Superior temporal gyrus (tissue), 1 donor: ENCODE measurements around the gene SAMHD1.
"Not testable (repeated sequence)": the region's sequence is repeated elsewhere in the genome, so short reads cannot be mapped to it uniquely, and the experiment has no call there.

ENCODE experiments used
- DNase-seq: peaks from one replicate; pipeline ENCODE4 v3.0.0-alpha.2; 2016; ENCODE audit errors: extremely low spot score

SAMHD1 gene

DNA sequence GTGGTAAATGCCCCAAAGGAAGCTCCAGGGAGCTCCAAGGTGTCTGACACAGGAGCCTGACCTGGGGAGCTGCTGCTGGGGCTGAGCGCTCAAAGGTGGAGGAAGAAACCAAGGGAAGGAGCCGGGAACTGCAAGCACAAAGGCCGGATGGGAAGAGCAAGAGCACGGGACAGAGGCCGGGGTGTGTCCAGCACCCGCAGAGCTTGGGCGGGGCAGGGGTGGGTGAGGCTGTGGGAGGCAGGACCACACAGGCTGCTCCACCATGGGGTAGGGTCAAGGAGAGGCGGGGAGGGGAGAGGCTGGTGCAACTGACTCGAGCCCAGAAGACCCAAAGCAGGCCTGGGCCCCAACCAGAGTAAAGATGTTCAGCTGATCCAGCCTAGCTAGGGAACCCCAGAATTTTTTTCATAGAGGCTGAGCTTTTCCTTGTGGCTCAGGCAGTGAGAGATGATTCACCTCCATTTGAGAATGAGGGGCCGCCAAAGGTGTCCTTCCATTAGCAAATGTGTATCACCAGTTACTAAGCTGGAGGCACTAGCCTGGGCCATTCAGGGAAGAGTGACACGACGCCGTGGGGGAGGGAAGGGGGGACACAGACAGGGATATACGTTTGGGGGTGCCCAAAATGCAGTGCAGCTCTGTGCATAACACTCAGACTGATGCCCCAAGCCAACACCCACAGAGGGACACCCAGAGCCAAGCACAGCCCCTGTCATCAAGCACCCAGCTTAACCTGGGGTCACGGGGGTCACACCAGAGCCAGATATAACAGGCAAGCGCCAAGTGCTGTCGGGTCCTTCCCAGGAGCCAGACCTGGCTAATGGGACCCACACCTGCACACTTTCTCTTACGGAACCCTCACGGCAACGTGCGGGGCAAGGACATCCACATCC is 96.9 kb downstream of the SAMHD1 start:
- DNase-seq, result no peak

DNA sequence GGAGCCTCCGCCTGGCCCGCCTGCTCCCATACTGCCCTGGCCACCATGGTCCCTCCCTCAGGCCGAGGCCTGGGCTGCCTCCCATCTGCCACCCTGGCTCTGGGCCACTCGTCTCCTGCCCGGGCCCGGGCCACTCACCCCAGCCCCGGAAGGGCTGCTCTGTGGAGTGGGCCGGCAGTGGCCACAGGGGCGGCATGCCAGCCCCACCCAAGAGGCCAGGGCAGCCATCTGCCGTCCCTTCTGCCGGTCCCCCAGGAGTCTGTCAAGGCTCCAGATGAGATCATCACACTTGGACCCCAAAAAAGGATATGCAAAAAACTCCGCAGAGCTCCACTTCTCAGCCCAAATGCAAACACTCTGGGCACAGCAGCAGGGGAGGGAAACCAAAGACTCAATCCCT is 99.3 kb downstream of the SAMHD1 start:
- no peak for DNase-seq

DNA sequence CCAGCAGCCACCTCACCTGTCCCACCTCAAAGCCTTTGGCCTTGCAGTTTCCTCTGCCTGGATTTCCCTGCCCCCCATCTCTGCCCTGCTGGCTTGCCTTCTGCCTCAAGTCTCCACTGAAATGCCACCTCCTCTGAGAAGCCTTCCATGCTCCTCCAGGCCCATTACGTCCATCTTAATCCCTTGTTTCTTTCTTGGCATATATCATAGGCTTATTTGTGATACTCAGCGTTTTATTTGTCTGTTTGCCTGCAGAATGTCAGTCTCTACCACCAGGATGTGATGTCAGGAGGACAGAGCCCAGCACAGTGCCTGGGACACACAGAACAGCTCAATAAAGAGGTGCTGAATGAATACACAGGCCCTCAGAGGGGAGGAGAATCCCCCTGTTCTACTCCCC is 100.0 kb downstream of the SAMHD1 start:
- no peak for DNase-seq

DNA sequence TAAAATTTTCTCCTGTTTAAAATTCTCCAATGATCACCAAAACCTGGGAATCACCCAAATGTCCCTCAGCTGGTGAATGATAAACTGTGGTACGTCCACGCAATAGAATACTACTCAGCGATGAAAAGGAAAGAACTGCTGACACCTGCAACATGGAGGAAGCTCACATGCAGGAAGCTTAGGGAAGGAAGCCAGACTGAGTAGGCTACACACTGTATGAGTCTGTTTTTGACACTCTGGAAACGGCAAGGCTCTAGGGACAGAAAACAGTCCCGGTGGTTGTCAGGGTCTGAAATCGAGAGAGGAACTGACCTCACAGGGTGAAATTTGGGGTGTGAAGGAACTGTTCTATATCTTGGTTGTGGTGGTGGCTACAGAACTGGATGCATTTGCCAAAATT is 100.7 kb downstream of the SAMHD1 start:
- DNase-seq, result no peak

DNA sequence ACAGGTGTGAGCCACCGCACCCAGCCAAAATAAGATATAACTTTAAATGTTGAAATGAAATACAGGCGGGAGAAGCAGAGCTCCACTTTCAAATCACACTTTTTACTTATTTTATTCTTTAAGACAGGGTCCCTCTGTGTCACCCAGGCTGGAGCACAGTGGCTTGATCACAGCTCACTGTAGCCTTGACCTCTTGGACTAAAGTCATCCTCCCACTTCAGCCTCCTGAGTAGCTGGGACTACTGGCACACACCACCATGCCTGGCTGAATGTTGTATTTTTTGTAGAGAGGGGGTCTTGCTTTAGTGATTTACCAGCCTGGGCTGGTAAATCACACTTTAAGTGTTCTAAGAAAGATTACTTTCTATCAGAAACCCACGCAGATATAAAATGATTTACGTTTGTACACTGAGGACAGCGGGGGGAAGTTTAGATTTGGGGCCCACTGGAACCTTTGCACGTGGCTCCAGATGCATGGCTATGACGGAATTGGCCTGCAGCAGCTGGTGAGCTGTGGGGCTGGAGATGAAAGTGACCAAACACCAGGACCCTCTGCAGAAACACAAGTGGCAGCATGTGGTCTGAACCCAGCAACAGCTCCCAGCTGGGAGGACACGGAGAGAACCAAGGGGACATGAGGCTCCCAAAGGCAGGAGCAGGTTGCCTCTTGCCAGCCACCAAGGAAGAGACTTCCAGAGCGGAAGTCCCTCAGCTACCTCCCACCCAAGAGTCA is 102.0 kb downstream of the SAMHD1 start:
- DNase-seq, result no peak

DNA sequence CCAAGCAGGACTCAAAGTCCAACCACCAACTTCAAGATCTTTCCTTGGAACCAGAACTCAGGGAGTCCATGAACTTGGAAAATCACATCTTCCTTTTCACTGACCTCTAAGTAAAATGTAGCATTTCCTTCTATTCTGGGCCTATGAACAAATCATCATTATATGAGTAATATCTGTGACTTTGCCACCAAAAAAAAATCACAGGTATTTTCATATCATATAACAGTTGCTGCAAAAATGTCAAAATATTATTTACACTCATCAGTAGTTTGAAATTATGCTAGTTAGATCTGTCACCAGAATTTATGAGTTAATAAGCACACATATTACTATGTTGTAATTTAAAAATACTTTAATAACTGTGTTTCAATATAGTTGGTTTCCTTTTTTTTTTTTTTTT is 102.8 kb downstream of the SAMHD1 start:
- no peak for DNase-seq

DNA sequence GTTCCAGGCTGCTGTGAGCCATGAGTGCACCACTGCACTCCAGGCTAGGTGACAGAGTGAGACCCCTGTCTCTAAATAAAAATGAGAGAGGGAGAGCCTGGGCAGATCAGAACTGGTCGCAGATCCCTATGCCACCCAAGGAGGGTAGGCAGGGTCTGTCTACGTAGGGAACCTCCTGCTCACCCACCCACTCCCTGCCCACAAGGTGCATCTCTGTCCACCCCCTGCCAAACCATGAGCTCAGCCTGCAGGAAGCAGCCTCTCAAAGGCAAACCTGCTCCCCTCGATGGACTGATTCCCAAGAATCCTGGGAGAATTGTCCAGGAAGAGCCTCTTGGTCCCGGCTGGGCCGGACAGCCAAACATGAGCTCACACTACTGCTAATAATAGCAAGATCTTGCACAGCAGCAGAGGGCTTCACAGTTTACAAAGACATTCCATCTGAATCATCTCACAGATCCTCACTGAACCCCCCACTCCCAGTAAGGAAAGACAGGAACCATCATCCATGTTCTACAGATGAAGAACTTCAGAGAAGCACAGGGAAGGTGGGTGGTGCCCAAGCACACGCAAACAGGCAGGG is 103.3 kb downstream of the SAMHD1 start:
- DNase-seq, result no peak

DNA sequence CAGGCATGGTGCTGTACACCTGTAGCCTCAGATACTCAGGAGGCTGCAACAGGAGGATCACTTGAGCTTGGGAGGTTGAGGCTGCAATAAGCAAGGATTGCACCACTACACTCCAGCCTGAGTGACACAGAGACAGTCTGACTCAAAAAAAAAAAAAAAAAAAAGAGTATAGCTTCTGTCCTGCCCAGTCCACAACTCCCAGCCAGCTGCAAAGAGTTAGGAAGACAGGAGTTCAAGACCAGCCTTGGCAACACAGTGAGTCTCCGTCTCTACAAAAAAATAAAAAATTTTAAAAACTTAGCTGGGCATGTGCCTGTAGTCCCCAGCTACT is 103.8 kb downstream of the SAMHD1 start:
- no peak for DNase-seq

DNA sequence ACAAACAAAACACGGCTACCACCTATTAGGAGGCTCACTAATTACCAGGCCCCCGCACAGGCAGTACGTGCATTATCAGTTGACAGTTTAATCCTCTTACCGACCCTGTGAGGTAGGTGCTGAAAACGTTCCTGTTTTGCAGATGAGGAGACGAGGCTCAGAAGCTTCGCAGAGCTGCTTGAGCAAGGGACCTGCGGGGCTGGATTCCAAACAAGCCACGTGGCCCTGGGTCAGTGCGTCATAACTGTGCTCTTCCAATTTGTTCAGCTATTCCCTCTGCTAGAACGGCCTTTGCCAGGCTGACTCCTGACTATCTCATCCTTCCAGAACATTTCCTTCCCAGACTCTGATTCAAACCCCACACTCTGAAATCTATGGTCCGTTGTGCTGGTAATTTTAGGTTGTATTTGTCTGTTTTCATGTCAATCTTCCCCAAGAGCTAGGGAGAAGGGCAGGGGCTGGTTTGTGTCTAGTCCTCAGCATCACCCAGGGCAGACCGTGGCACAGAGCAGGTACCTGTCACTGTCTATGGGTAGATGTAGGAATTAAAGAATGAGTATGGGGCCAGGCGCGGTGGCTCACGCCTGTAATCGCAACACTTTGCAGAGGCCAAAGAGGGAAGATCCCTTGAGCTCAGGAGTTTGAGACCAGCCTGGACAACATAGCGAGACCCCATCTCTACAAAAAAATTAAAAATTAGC is 104.3 kb downstream of the SAMHD1 start:
- peak; percentile 82 for DNase-seq

DNA sequence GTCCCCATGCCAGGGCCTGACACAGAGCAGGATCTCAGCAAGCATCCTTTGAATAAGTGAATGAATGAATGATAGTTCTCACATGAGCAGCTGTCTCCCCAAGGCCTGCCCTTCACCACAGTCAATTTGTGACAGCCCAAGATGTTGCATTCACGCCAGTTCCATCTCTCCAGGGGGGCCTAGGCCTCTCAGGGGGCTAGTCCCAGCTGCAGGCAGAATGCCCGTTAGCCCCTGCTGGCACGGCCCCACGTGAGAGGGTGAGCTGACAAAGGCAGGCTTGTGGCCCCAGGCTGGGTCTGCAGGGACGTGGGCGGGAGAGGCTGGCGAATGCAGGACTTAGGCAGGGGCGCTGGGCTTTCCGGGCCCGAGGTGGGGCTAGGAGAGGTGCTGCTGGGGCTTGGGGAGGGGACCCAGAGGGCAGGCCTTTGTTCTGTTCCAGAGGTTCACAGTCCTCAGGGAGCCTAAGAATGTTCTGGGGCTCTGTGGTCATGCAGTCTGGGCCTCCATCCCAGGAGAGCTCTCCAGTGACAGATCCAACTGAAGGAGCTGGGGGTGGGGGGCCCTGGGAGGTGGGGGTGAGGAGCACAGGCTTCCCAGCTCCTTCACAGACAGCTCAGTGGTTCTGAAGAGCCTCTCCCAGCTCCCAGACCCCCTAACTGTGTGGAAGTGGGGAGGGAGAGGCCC is 106.1 kb downstream of the SAMHD1 start:
- DNase-seq, result peak; percentile 72

DNA sequence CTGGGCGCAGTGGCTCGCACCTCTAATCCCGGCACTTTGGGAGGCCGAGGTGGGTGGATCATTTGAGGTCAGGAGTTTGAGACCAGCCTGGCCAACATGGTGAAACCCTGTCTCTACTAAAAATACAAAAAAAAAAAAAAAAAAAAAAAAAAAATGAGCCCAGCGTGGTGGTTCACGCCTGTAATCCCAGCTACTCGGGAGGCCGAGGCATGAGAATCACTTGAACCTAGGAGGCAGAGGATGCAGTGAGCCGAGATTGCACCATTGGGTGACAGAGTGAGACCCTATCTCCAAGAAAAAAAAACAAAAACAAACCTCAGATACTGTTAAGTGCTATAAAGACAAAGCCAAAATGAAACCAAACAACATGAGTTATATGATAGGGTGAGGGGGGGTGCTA is 110.5 kb downstream of the SAMHD1 start:
- not testable (repeated sequence) for DNase-seq
